GM18861 (cell line): ENCODE measurements around the gene IMP4.

ENCODE experiments used
- ATAC-seq: cut with Tn5 transposase; IDR thresholded peaks from one replicate; pipeline ENCODE4 v1.9.1; 2021; ENCODE audit not compliant: unreplicated experiment

The IMP4 gene

GRCh38 chr2:130375291-130376266, 32.9 kb downstream of the IMP4 start:
- no peak for ATAC-seq

DNA sequence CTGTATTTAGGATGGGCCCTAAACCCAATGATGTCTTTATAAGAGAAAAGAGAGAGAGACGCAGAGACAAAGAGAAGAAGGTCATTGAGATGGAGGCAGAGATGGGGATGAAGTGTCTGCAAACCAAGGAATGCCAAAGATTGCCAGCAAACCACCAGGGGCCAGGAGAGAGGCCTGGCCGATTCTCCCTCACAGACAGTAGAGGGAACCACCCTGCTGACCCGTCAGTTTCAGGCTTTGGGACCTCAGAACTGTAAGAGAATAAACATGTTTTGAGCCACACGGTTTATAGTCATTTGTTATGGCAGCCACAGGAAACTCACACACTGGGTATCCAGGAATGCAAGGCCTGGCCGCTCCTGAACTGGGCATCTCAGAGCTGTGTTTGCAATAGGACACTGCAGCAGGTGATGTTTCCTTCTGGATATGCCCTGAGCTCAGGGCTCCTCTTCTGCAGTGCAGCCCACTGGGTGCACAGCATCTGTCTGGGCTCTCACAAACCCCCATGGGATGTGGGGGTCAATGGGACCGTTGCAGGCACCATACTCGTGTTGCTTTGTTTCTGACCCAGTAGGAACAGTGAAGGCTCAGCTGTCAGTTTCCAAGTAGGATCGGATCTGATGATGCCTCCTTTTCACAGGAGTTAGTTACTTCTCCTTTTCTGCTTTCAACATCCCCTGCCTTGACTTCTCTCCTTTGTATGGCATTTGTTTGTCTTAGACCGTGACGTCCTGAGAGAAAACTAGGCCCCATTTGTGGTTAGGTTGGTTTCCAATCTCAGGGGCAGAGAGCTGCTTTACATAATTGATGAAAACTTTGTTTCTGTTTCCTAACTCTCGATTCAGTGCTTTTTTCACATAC, 34.0 kb downstream of the IMP4 start:
- peak; percentile 52 for ATAC-seq

- no peak for ATAC-seq
Measured at GRCh38 chr2:130377491-130377890, 34.8 kb downstream of the IMP4 start.

GRCh38 chr2:130378206-130378897, 35.7 kb downstream of the IMP4 start:
- no peak for ATAC-seq

DNA sequence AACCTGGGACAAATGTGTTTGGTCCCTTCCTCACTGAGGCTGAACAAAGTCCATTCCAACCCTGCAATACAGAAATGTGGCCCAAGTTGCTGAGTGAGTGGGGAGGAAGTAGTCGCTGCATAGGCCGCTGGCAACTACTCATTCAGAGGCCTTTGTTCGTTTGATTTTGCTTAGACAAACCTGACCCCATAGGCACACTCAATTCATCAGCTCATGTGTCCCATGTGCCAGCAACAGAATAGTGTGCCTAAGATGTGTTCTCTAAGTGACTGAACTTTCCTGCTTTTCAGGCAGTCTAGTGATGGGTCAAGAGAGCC, 36.2 kb downstream of the IMP4 start:
- no peak for ATAC-seq

DNA sequence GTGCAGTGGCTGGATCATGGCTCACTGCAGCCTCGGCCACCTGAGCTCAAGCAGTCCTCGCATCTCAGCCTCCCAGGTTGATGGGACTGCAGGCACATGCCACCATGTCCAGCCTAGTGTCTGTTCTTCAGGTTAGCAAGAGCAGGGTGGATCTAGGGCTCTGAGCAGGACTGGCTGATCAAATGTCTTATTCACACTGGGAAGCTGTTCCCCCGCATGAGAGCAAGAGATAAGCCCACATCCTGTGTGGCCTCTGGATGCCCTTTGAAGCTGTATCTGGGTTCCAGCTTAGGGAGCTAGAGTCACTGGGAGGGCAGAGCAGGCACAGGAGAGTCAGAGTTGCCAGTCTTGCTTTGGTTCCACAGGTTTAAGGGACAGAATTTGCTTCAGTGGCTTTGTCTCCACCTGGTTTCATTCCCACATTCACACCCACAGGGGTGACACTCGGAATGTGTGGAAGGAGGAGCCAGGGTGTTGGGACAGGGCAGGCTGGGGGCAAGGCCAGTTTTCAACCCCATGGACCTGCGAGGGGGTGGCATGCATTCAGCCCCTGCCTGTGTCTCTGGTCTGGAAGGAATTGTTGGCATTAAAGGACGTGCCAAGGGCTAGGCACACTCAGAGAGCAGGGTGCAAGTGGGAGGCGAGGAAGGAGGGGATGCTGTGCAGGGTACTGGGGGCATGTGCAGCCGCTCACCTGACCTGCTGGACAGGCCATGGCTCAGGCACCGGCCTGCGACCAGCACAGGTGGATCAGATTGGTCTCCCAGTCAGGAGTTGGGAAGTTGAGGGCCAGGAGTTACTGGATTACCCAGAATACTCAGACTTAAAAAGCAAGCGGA, 37.6 kb downstream of the IMP4 start:
- ATAC-seq: no peak

DNA sequence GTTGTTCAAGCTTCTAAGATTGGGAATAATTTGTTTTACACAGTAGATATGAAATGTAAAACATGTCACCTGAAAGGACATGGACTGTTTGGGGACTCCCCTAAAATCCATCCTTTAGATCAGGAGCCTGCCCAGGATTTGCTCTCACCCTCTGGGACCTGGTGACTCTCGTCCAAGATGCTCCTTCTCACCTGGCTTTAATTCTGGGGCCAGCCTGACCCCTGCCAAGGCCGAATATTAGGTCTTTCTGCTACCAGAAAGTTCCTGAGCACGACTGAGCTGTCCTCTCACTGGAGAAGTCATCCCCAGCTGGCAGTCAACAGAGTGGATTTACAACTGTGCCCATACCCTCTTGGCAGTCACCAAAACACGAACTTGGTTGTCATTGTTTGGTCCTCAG, 38.4 kb downstream of the IMP4 start:
- no peak for ATAC-seq

DNA sequence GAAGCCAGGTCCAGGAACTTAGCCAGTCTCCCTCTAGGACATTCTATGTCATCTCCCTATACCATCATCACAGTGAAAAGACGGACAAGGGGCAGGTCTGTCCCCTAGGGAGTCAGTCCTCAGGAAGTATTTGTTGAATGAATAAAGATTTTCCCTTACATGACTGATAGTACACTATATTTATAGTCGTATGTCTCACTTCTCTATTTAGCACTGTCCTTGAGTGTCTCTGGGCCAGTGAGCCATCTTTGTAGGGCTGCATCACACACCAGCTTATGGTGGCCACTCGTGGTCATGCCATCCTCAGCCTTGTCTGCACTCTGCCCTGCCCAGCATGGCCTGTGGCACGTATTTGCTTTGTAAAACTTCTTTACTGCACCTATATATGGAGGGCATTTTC, 38.9 kb downstream of the IMP4 start:
- no peak for ATAC-seq

DNA sequence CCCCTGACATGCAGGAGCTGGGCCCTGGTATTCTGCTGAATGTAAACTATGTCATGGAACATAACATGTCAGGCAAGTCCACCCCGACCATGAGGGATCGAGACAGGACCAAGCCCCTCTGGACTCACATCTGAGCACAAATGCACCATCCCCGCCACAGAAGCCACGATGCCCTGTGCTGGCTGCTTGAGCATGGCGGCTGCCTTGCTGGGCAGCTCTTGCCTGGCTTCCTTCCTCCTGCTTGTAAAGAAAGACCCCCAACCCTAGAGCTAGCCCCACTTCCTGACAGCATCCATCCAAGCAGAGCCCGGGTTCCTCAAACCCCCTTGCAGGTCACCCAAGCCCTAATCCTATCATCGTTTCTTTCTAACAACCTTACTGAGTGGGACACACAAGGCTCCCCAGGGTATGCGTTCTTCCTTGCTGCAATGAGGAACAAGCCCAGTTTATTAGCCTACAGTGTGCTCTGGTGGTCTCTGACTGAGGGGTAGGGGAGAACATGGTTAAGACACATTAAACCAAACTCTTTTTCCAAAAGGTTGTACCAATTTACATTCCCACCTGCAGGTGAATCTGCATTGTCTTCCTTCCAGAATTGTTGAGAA, 39.7 kb downstream of the IMP4 start:
- no peak for ATAC-seq

GRCh38 chr2:130385709-130386108, 43.0 kb downstream of the IMP4 start:
- ATAC-seq: peak; percentile 44

GRCh38 chr2:130387071-130387400, 44.3 kb downstream of the IMP4 start:
- no peak for ATAC-seq

DNA sequence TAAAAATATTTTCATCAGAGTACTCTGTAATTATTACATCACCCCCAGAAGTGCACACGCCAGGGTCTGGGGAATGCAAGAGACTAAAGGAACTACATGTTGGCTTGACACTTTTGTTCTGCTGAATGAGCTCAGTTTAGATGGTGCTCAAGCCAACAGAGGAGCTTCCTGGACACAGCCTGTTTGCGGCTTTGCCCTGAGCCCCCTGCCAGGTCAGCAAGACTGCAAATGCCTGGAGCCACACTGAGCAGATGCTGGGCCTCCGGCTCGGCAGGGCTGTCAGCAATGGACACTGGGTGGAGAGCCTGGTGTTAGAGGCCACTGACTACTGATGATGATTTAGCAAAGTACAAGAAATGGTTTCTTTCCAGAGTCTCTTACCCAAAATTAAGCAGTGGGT, 45.1 kb downstream of the IMP4 start:
- ATAC-seq: no peak

DNA sequence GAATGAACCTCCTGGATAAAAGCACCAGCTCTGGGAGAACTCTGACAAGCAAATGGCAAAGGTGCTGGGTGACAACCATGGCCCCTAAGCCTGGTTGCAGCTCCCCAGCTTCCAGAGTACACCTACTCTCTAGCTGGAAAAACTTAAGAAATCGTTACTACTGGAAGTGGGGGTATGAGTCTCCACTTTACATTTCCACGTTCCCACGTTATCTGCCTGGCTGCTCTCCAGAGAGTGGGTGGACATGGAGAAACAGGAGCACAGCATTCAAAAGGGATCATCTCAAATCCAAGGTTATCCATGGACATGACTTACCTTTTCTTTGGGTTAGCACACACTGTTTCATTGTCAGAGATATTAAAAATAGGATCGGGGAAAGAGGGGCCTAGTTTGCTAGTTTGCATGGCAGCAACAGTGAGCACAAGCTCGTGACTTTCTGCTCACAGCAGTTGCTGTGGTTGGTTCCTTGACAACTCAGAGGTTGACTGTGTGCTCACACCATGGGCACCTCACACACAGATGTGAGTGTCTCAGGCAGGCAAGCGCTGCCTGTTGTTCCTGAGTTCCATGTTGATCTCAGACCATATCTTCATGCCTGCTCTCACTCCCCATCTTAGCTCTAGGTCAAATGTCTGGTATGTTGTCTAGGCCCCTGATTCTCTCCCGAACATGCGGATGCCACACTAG, 45.7 kb downstream of the IMP4 start:
- no peak for ATAC-seq

- no peak for ATAC-seq
Measured at GRCh38 chr2:130389358-130389757, 46.7 kb downstream of the IMP4 start.

DNA sequence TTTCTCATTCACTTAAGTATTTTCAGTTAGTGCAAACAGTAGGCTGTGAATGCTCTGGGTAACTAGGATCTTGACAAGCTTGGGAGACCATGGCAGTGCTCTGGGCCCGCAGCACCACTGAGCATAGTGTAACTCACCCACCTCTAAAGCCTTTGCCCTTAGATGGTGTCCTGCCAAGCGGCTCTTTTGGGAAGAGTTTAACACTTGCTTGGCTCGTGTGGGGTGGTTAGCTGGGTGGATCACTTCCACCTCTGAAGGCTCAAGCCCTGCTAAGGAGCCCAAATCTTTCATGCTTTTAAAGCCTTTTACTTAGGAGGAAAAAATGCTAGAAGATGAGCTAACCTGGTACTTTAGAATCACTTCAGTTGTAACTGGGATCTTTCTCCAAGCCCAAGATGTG, 47.1 kb downstream of the IMP4 start:
- ATAC-seq: no peak

GRCh38 chr2:130390460-130391057, 47.9 kb downstream of the IMP4 start:
- ATAC-seq: no peak

DNA sequence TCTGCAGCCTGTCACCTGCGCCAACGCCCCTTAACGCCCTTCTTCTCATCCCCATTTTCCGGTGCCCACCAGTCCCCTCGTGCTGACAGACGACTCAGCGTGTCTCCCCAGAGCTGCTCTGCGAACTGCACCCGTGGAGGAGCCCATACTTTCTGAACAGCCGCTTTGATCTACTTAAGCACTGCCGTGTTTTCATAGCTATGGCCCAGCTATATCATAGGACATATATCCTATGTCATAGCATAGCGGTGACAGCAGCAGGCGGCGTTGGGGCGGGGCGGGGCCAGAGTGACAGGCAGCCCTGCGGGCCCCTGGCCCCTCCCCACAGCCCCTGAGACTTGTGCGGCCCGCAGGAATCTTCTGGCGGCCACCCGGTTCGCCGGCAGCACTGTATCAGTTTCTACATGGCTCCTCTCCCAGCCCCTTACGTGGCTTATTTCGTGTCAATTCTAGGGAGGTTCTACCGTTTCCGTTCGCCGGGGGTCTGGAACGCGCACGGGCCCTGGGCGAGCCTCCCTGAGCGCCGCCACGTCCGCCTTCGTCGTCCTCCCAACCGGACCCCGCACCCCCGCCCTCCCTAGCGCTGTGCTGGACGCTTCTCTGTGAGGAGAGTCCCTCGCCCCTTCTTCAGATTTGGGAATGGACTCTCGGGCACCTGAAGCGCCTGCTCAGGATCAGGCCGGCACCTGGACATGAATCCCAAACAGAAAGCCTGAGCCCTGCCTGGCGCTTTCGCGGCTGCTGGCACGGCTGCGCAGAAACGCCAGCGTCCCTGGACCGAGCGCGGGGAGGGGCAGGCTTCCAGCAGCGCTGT, 48.6 kb downstream of the IMP4 start:
- peak; percentile 66 for ATAC-seq

DNA sequence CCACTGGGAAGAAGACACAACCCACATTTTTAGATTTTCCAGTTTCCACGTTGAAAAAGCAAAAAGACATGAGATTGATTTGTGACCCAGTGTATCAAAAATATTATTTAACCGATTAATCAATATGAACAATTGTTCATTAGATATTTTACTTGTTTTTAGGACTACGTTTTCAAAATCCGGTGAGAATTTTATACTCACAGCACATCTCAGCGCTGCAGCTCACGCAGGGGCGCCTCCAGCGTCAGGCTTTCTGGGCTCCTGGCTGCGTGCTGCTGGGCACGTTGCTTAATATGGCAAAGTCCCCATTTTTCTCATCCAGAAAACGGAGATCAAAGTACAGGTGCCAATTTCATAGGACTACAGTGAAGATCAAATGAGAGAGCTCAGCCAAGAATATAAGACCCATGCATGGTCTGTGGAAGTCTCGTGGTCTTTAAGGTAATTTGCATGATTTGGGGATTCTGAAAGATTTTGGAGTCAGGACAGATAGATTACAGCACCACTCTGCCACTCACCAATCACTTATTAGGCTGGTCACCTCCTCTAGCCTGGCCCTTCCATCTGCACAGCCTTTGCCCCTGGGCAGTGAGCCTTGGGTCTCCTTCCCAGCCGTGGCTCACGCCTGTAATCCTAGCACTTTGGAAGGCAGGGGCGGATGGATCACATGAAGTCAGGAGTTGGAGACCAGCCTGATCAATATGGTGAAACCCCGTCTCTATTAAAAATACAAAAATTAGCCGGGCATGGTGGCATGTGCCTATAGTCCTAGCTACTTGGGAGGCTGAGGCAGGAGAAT, 49.4 kb downstream of the IMP4 start:
- no peak for ATAC-seq
